Stimulated activated CD4-positive, alpha-beta T cell treated with anti-CD3 and anti-CD28 coated beads, TNF-alpha, amount 100 ng/mL, for 1 hour (primary cell): ENCODE data around the gene PTCH2.
A peak's percentile ranks its signal among the peaks of the same experiment; 100 is the strongest.
"Not testable (repeated sequence)": the region's sequence is repeated elsewhere in the genome, so short reads cannot be mapped to it uniquely, and the experiment has no call there.

ENCODE experiments used
- DNase-seq, 3 donors: peaks; one replicate each; pipeline ENCODE4 v3.0.0-alpha.2; 2020; ENCODE audit warnings: low read depth in 3 of 3, low spot score in 1 of 3

PTCH2 gene

GRCh38 chr1:44846985-44847384 is 3.9 kb upstream of the PTCH2 start:
- DNase-seq = no peak

- no peak for DNase-seq
Observed at GRCh38 chr1:44842486-44842861, 579 bp downstream of the PTCH2 start.

- no peak for DNase-seq
Observed at GRCh38 chr1:44839576-44839975, 3.5 kb downstream of the PTCH2 start.

- DNase-seq = not testable (repeated sequence)
Observed at GRCh38 chr1:44838294-44838693, 4.8 kb downstream of the PTCH2 start.

GRCh38 chr1:44835738-44836675 is 7.0 kb downstream of the PTCH2 start:
- DNase-seq = peak; percentile 67 to 85 (median 72)

GRCh38 chr1:44834328-44834727 is 8.7 kb downstream of the PTCH2 start:
- no peak for DNase-seq

- DNase-seq = no peak
Observed at GRCh38 chr1:44832056-44832705, 10.9 kb downstream of the PTCH2 start.

GRCh38 chr1:44831516-44831915 is 11.5 kb downstream of the PTCH2 start:
- DNase-seq = no peak

GRCh38 chr1:44830900-44831304 is 12.2 kb downstream of the PTCH2 start:
- DNase-seq = no peak

GRCh38 chr1:44829506-44830384 is 13.3 kb downstream of the PTCH2 start:
- no peak for DNase-seq

- DNase-seq = no peak
Observed at GRCh38 chr1:44828841-44829440, 14.1 kb downstream of the PTCH2 start.

- DNase-seq = no peak
Observed at GRCh38 chr1:44828003-44828651, 14.9 kb downstream of the PTCH2 start.

GRCh38 chr1:44827197-44828002 is 15.7 kb downstream of the PTCH2 start:
- no peak for DNase-seq

GRCh38 chr1:44826375-44827196 is 16.5 kb downstream of the PTCH2 start:
- no peak for DNase-seq

GRCh38 chr1:44824392-44824791 is 18.7 kb downstream of the PTCH2 start:
- not testable (repeated sequence) for DNase-seq

GRCh38 chr1:44822981-44823451 is 20.0 kb downstream of the PTCH2 start:
- no peak for DNase-seq

- DNase-seq = no peak
Observed at GRCh38 chr1:44822131-44822701, 20.8 kb downstream of the PTCH2 start.

- DNase-seq = no peak
Observed at GRCh38 chr1:44821240-44821715, 21.8 kb downstream of the PTCH2 start.
